Right lobe of liver (tissue), 6 donors: Measurements from ENCODE around the gene LHCGR. TPM values are rescaled to one million over a fixed set of nuclear protein-coding genes. Genes with fewer than 3 reads are reported as not detected.

ENCODE experiments used
- ATAC-seq, 4 donors: fragments of 200-7000 bp; cut with Tn5 transposase; one replicate each; pipeline ENCODE4 v1.9.1; 2020; ENCODE audit warnings: mild to moderate bottlenecking in 4 of 4, moderate library complexity in 4 of 4
- DNase-seq, 3 donors: peaks; one replicate each; pipeline ENCODE4 v3.0.0-alpha.2; 2020
- H3K27ac ChIP-seq, 3 donors: fragments of 200-600 bp; one replicate each; pipeline ENCODE4 v1.8.0; 2022
- H3K27me3 ChIP-seq, 2 donors: fragments of 200-600 bp; one replicate each; pipeline ENCODE4 v1.8.0; 2022
- H3K36me3 ChIP-seq, 4 donors: fragments of 200-600 bp; sonication (generic) in 1 of 4; one replicate each; pipeline versions ENCODE4 v1.5.1 to v1.8.0; 2017 to 2022; ENCODE audit warnings: control low read depth in 1 of 4
- H3K4me1 ChIP-seq, 4 donors: fragments of 200-600 bp; sonication (generic) in 1 of 4; one replicate each; pipeline versions ENCODE4 v1.5.1 to v1.8.0; 2017 to 2022; ENCODE audit warnings: control low read depth in 1 of 4
- H3K4me3 ChIP-seq, 3 donors: fragments of 200-600 bp; one replicate each; pipeline ENCODE4 v1.8.0; 2022
- H3K9me3 ChIP-seq, 4 donors: fragments of 200-600 bp; sonication (generic) in 1 of 4; one replicate each; pipeline versions ENCODE4 v1.5.1 to v1.8.0; 2017 to 2022; ENCODE audit warnings: control low read depth in 1 of 4
- CTCF ChIP-seq, 4 donors: fragments of 200-600 bp in 3 of 4; fragments of 450-650 bp in 1 of 4; IDR thresholded peaks; one replicate each; pipeline versions ENCODE4 v1.5.1 to v1.8.0; 2016 to 2022; ENCODE audit warnings: antibody characterized with exemption in 4 of 4, mild to moderate bottlenecking in 2 of 4
- POLR2A ChIP-seq: fragments of 450-650 bp; IDR thresholded peaks from one replicate; pipeline ENCODE4 v1.6.1; 2017; ENCODE audit warnings: antibody characterized with exemption, mild to moderate bottlenecking
- WGBS: methylation state at CpG from one replicate; pipeline ENCODE4 v1.1.6; 2018; ENCODE audit warnings: low coverage, low lambda C conversion rate; ENCODE audit not compliant: insufficient coverage; ENCODE audit errors: missing lambda C conversion rate; 5-methylcytosine and 5-hydroxymethylcytosine counted together
- intact Hi-C, 2 donors: fragments of 100-400 bp; cut with DNase I; formaldehyde crosslinking; loops; one replicate each; pipeline versions ENCODE4 v1.11.2 to v1.14.1; 2022
- small RNA-seq, 2 experiments: library from RNA; depleted of rRNA; stranded (forward); fragments of <200 nt; gene quantifications; one replicate each; pipeline ENCODE3, GENCODE V24; 2016
- total RNA-seq, 6 experiments: library from RNA; depleted of rRNA in 2 of 6; stranded (reverse); fragments of >200 nt in 2 of 6; fragmentation: NEBNext Ultra II Directional in 3 of 6; extraction: Animal tissue kit (Norgen Biotek cat#: 25700) in 3 of 6; gene quantifications; one replicate each; pipeline versions ENCODE4 v1.1.0 to v1.2.4, GENCODE V29; 2016 to 2023
- donor health status: DM: no; HTN: yes; CAD: no.
- donor health status: DM: no; HTN: no; CAD: no.
- donor health status: DM: no; HTN: no; CAD: no.
- donor health status: DM: no; HTN: yes; CAD: no.
- donor health status: DM: no; HTN: yes; CAD: no.

LHCGR gene
- total RNA-seq, 6 experiments from 2014 or later: not detected

- 69% methylated on average over 2 of the region's 2 CpGs for WGBS
- intact Hi-C loops: no loop called here
- H3K27me3 ChIP-seq: no peaks in the 10 kb centered on the region
- no peak for TF ChIP-seq POLR2A
- DNase-seq (no peak), ATAC-seq (no peak)
- H3K36me3 ChIP-seq: no peaks in the 10 kb centered on the region
- no peaks in the 10 kb centered on the region for H3K4me1 ChIP-seq
- no peak overlapping the region for H3K4me3 ChIP-seq
- H3K9me3 ChIP-seq: no peaks in the 10 kb centered on the region
- H3K27ac ChIP-seq: no peak overlapping the region
Measured at GRCh38 chr2:48674933-48675332, 80.6 kb downstream of the LHCGR start.

GRCh38 chr2:48673581-48673980, 81.9 kb downstream of the LHCGR start:
- Histone ChIP-seq H3K27ac (no peak overlapping the region), H3K36me3 (no peaks in the 10 kb centered on the region), H3K27me3 (no peaks in the 10 kb centered on the region), H3K9me3 (no peaks in the 10 kb centered on the region), H3K4me3 (no peak overlapping the region), H3K4me1 (no peaks in the 10 kb centered on the region)
- DNase-seq (no peak), ATAC-seq (no peak)
- intact Hi-C loops: no loop called here
- TF ChIP-seq POLR2A (no peak), CTCF (IDR thresholded peaks at IDR 0.05) (no peak)
- WGBS: 67% methylated on average over 4 of the region's 4 CpGs

- intact Hi-C loops: no loop called here
- H3K4me1 ChIP-seq: no peaks in the 10 kb centered on the region
- 19% methylated on average over 1 of the region's 1 CpG for WGBS
- no peaks in the 10 kb centered on the region for H3K9me3 ChIP-seq
- TF ChIP-seq CTCF (IDR thresholded peaks at IDR 0.05) (no peak), POLR2A (no peak)
- H3K27ac ChIP-seq: no peak overlapping the region
- H3K4me3 ChIP-seq: no peak overlapping the region
- no peak for DNase-seq
- ATAC-seq: no peak
- no peaks in the 10 kb centered on the region for H3K27me3 ChIP-seq
- no peaks in the 10 kb centered on the region for H3K36me3 ChIP-seq
Measured at GRCh38 chr2:48668992-48669391, 86.5 kb downstream of the LHCGR start.

GRCh38 chr2:48651158-48651790, 104.2 kb downstream of the LHCGR start:
- ATAC-seq (no peak), DNase-seq (no peak)
- H3K9me3 ChIP-seq: no peaks in the 10 kb centered on the region
- intact Hi-C loops: no loop called here
- TF ChIP-seq POLR2A: no peak
- TF ChIP-seq CTCF (IDR thresholded peaks at IDR 0.05): no peak
- H3K36me3 ChIP-seq: no peaks in the 10 kb centered on the region
- no peaks in the 10 kb centered on the region for H3K27me3 ChIP-seq
- H3K4me3 ChIP-seq: no peak overlapping the region
- no peaks in the 10 kb centered on the region for H3K4me1 ChIP-seq
- 35% methylated on average over 4 of the region's 4 CpGs for WGBS
- no peak overlapping the region for H3K27ac ChIP-seq

- Histone ChIP-seq H3K4me3 (no peak overlapping the region), H3K27ac (no peak overlapping the region), H3K4me1 (no peaks in the 10 kb centered on the region), H3K9me3 (no peaks in the 10 kb centered on the region), H3K27me3 (no peaks in the 10 kb centered on the region), H3K36me3 (no peaks in the 10 kb centered on the region)
- TF ChIP-seq POLR2A (no peak), CTCF (IDR thresholded peaks at IDR 0.05) (no peak)
- ATAC-seq (no peak), DNase-seq (no peak)
- 36% methylated on average over 1 of the region's 1 CpG for WGBS
- intact Hi-C loops: no loop called here
Measured at GRCh38 chr2:48638261-48638660, 117.3 kb downstream of the LHCGR start.

Small RNAs within 50 kb of the gene (small RNA-seq; reads per million reads assigned to genes)
- gene ELOBP3: 0 reads per million in 2 experiments

Other genes starting within 250 kb of the LHCGR start
- 1 to 10 TPM; 1.1 to 4.3 (median 1.6) TPM for gene STON1, start 225.6 kb downstream of the LHCGR start, total RNA-seq
- under 1 TPM in 2 of 6 experiments, not detected in 4; 0.58 to 0.66 TPM for gene GTF2A1L, start 137.9 kb downstream of the LHCGR start, total RNA-seq